Lower leg skin (tissue), 3 donors: Measurements from ENCODE around the gene CASP5.

Experiments
- POLR2A ChIP-seq, 2 donors: fragments of 450-650 bp; IDR thresholded peaks; one replicate each; pipeline ENCODE4 v1.6.1; 2016 to 2017; ENCODE audit warnings: antibody characterized with exemption in 2 of 2, mild to moderate bottlenecking in 1 of 2, moderate library complexity in 1 of 2
- TF ChIP-seq, protein P1 (sequence below), 3 donors: fragments of 450-650 bp; IDR thresholded peaks; one replicate each; pipeline ENCODE4 v1.5.1; 2016; ENCODE audit warnings: antibody characterized with exemption in 3 of 3, mild to moderate bottlenecking in 3 of 3, moderate library complexity in 2 of 3

DNA sequence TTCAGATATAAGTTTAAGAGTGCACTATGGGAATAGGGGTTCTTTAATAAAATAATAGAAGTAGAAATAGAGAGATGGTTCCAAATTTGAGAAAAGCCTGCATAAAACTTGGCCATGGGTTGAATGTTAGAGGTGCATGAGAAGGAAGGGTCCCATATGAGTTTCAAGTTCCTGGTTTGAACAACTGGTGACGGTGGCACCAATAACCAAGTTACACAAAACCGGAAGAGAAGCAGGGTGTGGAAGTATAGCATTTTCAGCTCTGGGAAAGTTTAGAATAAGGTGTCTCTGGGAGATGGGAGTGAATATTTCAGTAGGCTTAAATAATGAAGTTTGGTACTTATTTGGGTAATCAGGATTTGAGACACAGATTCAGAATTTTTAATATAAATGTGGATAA is 9.5 kb upstream of the CASP5 start:
- no peak for TF ChIP-seq POLR2A (IDR thresholded peaks at IDR 0.05)
- TF ChIP-seq, protein P1, sequence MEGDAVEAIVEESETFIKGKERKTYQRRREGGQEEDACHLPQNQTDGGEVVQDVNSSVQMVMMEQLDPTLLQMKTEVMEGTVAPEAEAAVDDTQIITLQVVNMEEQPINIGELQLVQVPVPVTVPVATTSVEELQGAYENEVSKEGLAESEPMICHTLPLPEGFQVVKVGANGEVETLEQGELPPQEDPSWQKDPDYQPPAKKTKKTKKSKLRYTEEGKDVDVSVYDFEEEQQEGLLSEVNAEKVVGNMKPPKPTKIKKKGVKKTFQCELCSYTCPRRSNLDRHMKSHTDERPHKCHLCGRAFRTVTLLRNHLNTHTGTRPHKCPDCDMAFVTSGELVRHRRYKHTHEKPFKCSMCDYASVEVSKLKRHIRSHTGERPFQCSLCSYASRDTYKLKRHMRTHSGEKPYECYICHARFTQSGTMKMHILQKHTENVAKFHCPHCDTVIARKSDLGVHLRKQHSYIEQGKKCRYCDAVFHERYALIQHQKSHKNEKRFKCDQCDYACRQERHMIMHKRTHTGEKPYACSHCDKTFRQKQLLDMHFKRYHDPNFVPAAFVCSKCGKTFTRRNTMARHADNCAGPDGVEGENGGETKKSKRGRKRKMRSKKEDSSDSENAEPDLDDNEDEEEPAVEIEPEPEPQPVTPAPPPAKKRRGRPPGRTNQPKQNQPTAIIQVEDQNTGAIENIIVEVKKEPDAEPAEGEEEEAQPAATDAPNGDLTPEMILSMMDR (IDR thresholded peaks at IDR 0.05): no peak
